GM18519 (cell line): ENCODE results near the gene NRP2.

ENCODE experiments used
- ATAC-seq: cut with Tn5 transposase; IDR thresholded peaks from one replicate; pipeline ENCODE4 v1.9.1; 2021; ENCODE audit warnings: mild to moderate bottlenecking, moderate library complexity; ENCODE audit not compliant: unreplicated experiment, low FRiP score

The NRP2 gene

DNA sequence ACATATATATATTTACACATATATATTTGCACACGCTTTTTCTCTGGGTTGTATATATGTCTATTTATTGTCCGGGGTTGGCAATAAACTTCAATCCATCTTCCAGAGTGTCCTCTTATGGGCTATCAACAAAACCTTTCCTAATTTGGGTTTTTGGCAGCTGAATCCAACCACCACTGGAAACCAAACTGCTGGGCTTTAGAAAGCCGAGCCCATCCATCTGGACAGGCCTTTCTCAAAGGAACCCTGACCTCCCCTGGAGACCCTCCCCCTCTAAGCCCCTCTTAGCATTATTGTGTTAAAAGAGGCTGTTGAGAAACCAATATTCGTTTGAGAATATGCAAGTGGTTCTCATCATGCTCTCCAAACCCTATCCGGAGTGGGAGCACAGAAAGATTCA lies 153.6 kb downstream of the NRP2 start:
- ATAC-seq, result no peak

DNA sequence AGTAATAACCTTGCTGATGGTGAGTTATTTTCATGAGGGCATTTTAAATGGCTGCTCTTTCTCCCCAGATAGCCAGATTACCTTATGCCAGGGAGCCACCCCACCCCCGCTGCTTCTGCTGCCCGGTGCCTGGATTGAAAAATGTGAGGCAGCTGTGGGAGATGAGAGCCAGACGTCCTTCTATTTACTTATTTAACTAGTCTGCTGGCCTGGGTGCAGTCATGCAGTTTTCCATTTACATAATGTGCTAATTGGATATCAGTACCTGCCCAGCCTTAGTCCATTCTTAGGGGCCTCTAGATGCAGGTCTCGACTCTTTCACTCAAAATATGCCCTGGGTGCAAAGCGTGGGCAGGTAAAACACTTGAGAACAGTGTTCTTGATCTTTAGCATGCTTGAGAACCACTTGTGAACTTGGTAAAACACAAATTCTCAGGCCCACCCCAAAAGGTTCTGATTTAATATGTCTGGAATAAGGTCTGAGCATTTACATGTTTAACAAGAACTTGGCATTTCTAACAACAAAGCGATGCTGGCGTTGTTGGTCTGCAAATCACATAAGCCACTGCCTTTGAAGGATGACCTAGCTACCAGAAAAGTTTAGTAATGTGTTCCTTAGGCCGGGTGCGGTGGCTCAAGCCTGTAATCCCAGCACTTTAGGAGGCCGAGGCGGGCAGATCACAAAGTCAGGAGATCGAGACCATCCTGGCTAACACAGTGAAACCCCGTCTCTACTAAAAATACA lies 154.3 kb downstream of the NRP2 start:
- ATAC-seq, result no peak

DNA sequence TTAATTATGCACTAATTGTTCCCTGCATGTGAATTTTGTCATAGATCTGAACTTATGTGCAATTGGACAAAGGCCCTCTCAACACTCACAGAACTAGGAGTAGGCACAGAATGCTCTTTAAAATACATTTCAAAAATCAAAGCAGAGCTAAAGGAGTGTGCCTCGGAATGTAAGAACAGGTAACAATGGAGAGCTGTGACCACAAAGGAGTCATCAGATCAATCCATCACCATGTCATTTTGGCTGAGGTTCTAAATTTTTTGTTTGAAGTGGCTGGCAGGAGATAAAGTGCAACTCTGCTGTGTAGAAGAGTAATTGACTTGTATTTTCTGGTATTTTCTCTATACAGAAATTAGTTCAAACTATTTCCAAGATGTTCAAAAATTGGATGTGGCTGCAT lies 155.4 kb downstream of the NRP2 start:
- ATAC-seq, result no peak

DNA sequence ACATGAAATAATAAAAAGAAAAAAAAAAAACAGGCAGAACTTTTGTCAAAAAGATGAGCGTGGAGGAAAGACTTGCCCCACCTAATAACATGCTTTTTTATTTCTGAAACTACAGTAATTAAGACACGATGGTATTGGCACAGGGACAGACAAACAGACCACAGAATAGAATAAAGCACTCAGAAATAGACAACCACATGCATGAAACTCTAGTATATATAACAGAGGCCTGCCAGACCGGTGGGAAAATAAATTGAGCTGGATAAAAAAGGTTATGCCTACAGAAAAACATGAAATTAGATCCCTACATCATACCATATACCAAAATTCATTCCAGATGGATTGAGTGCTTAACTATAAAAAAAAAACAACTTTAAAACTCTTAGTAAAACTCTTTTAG lies 163.1 kb downstream of the NRP2 start:
- no peak for ATAC-seq
